ENCODE results near the gene ZFP92. TPM values are rescaled to one million over a fixed set of nuclear protein-coding genes. Genes with fewer than 3 reads are reported as not detected.

Gene ZFP92
- polyA plus RNA-seq, 1 donor (not counting 4 experiments of a cell fraction or from before 2014, with no cell fraction given): 0.64 TPM

- Histone ChIP-seq H3K9me3 (ENCODE audit: control insufficient read depth, low read depth, low read length) (no peaks in the 10 kb centered on the region), H3K9ac (ENCODE audit: control insufficient read depth, extremely low read depth, insufficient read depth, low read length) (no peak overlapping the region), H3K79me2 (ENCODE audit: control insufficient read depth, insufficient read depth, low read length) (no peaks in the 10 kb centered on the region), H3K4me3 (ENCODE audit: control insufficient read depth in 2 of 3, extremely low read depth in 1 of 3, insufficient read depth in 2 of 3, low read depth in 1 of 3, low read length in 3 of 3) (no peak overlapping the region), H4K20me1 (ENCODE audit: control insufficient read depth, extremely low read depth, insufficient read depth, low read length) (no peaks in the 10 kb centered on the region), H3K9me1 (ENCODE audit: control insufficient read depth, extremely low read depth, insufficient read depth, low read length) (no peaks in the 10 kb centered on the region), H3K36me3 (ENCODE audit: control insufficient read depth in 2 of 2, extremely low read depth in 1 of 2, insufficient read depth in 2 of 2, low read length in 2 of 2) (no peaks in the 10 kb centered on the region), H2AFZ (ENCODE audit: control insufficient read depth, low read length) (no peak overlapping the region), H3K4me2 (ENCODE audit: control insufficient read depth, extremely low read depth, insufficient read depth, low read depth, low read length) (no peak overlapping the region), H3K27me3 (ENCODE audit: control insufficient read depth, extremely low read depth, insufficient read depth, low read length) (no peaks in the 10 kb centered on the region), H3K27ac (ENCODE audit: control insufficient read depth, insufficient read depth, low read length) (no peak overlapping the region), H3K4me1 (ENCODE audit: control insufficient read depth, extremely low read depth, insufficient read depth, low read length) (peaks cover 10% of the 10 kb centered on the region)
- dilution Hi-C loops (cut with MboI; ENCODE audit: extremely low pct_ligation_motif_present, low sequenced_read_pairs): no loop called here
- DNase-seq (ENCODE audit: low read depth, low spot score) (no peak), FAIRE-seq (no peak)
- TF ChIP-seq EZH2 (IDR thresholded peaks at IDR 0.05; ENCODE audit: low read length): no peak
- TF ChIP-seq, protein P1, sequence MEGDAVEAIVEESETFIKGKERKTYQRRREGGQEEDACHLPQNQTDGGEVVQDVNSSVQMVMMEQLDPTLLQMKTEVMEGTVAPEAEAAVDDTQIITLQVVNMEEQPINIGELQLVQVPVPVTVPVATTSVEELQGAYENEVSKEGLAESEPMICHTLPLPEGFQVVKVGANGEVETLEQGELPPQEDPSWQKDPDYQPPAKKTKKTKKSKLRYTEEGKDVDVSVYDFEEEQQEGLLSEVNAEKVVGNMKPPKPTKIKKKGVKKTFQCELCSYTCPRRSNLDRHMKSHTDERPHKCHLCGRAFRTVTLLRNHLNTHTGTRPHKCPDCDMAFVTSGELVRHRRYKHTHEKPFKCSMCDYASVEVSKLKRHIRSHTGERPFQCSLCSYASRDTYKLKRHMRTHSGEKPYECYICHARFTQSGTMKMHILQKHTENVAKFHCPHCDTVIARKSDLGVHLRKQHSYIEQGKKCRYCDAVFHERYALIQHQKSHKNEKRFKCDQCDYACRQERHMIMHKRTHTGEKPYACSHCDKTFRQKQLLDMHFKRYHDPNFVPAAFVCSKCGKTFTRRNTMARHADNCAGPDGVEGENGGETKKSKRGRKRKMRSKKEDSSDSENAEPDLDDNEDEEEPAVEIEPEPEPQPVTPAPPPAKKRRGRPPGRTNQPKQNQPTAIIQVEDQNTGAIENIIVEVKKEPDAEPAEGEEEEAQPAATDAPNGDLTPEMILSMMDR (optimal IDR thresholded peaks at IDR 0.05 in 1 of 3, IDR thresholded peaks at IDR 0.05 in 1 of 3, conservative IDR thresholded peaks at IDR 0.05 in 1 of 3; ENCODE audit: extremely low read depth in 1 of 3, insufficient read depth in 2 of 3, low read length in 3 of 3): no peak
Measured at GRCh38 chrX:153444333-153445011, 33.2 kb downstream of the ZFP92 start.

- Histone ChIP-seq H2AFZ (ENCODE audit: control insufficient read depth, low read length) (no peak overlapping the region), H3K27ac (ENCODE audit: control insufficient read depth, insufficient read depth, low read length) (no peak overlapping the region), H3K4me2 (ENCODE audit: control insufficient read depth, extremely low read depth, insufficient read depth, low read depth, low read length) (no peak overlapping the region), H3K4me3 (ENCODE audit: control insufficient read depth in 2 of 3, extremely low read depth in 1 of 3, insufficient read depth in 2 of 3, low read depth in 1 of 3, low read length in 3 of 3) (no peak overlapping the region), H3K27me3 (ENCODE audit: control insufficient read depth, extremely low read depth, insufficient read depth, low read length) (no peaks in the 10 kb centered on the region), H3K79me2 (ENCODE audit: control insufficient read depth, insufficient read depth, low read length) (no peaks in the 10 kb centered on the region), H3K4me1 (ENCODE audit: control insufficient read depth, extremely low read depth, insufficient read depth, low read length) (peaks cover 10% of the 10 kb centered on the region), H4K20me1 (ENCODE audit: control insufficient read depth, extremely low read depth, insufficient read depth, low read length) (no peaks in the 10 kb centered on the region), H3K36me3 (ENCODE audit: control insufficient read depth in 2 of 2, extremely low read depth in 1 of 2, insufficient read depth in 2 of 2, low read length in 2 of 2) (no peaks in the 10 kb centered on the region), H3K9me1 (ENCODE audit: control insufficient read depth, extremely low read depth, insufficient read depth, low read length) (no peaks in the 10 kb centered on the region), H3K9ac (ENCODE audit: control insufficient read depth, extremely low read depth, insufficient read depth, low read length) (no peak overlapping the region), H3K9me3 (ENCODE audit: control insufficient read depth, low read depth, low read length) (no peaks in the 10 kb centered on the region)
- dilution Hi-C loops (cut with MboI; ENCODE audit: extremely low pct_ligation_motif_present, low sequenced_read_pairs): no loop called here
- DNase-seq (ENCODE audit: low read depth, low spot score) (no peak), FAIRE-seq (no peak)
- no peak for TF ChIP-seq EZH2 (IDR thresholded peaks at IDR 0.05; ENCODE audit: low read length)
- TF ChIP-seq, protein P1 (optimal IDR thresholded peaks at IDR 0.05 in 1 of 3, IDR thresholded peaks at IDR 0.05 in 1 of 3, conservative IDR thresholded peaks at IDR 0.05 in 1 of 3; ENCODE audit: extremely low read depth in 1 of 3, insufficient read depth in 2 of 3, low read length in 3 of 3): no peak
Measured at GRCh38 chrX:153445106-153445855, 34.0 kb downstream of the ZFP92 start.

Measured in keratinocyte (primary cell).